ENCODE data around the gene WDR64. TPM values are rescaled to one million over a fixed set of nuclear protein-coding genes. Genes with fewer than 3 reads are reported as not detected.

The WDR64 gene
- polyA plus RNA-seq, 2 of the 4 experiments (the other 2 are of a cell fraction) = not detected

DNA sequence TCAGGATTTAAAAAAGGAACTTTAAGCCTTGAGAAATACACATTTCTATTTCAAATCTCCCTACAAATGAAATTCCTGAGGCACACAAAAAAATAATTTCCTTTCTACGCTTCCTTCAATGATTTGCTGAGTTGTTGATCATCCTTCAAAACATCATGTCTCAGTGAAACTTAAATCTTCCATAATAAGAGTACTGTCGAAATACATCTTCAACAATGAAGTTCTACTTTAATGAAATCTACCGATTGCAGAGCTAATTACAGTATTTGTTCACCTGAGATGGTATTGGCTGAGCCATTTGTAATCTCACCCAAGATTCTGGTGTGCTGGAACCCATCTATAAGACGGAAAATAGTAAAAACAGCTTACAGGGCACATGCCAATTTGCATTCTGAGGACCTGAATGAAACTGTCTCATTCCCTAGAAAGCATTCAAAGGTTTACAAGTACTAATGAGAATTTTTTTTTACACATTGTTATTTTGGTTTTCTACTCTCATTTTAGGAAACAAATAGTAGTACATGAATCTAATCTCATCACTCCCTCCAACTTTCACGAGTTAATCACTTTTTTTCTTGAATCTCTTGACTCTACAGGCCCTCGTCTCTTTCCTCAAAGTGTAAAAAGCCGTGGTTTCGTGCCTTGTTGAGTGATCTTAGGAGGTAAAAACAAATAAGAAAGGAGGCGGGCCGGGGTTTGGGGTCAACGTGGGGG, 13.0 kb upstream of the WDR64 start (continued):
- TF ChIP-seq, protein P1, sequence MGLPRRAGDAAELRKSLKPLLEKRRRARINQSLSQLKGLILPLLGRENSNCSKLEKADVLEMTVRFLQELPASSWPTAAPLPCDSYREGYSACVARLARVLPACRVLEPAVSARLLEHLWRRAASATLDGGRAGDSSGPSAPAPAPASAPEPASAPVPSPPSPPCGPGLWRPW (IDR thresholded peaks at IDR 0.05) = no peak
- TF ChIP-seq FOSL2 (IDR thresholded peaks at IDR 0.05) = no peak
- TF ChIP-seq FOSL2 (CRISPR knock-in tag; IDR thresholded peaks at IDR 0.05) = no peak
- no peak for TF ChIP-seq GATA3 (IDR thresholded peaks at IDR 0.05; ENCODE audit: borderline replicate concordance)
- no peak for TF ChIP-seq RFX5 (IDR thresholded peaks at IDR 0.05)
- TF ChIP-seq ZSCAN20 (CRISPR knock-in tag; IDR thresholded peaks at IDR 0.05) = no peak

DNA sequence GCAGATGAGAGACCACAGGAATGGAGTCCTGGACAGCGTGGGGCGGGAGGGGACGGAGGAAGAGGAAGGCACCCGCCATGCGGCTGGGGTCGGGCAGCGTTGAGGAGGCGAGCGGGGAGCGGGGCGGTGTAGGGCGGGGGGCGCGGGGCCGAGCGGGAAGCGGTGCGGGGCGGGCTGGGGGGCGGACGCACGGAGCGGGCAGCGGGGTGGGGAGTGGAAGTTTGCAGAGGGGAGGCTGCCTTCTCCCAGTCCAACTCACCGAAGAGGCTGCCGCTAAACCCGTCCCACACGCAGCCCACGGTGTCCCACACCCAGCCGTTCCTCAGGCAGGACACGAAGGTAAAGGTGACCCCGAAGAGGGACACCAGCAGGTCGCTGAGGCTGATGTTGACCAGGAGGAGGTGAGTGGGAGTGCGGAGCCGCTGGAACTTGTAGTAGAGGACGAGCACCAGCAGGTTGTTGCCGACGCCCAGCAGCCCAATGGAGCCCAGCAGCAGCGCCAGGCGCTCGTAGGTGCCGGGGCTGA, 12.4 kb upstream of the WDR64 start:
- ATAC-seq (peak; percentile 67 to 78), FAIRE-seq (no peak), DNase-seq (ENCODE audit: low read depth in 1 of 2, low spot score in 1 of 2) (peak; percentile 65 to 67)
- Histone ChIP-seq H3K9me3 (no peaks in the 10 kb centered on the region; the same call in 1 of the 3 replicates), H3K4me1 (peaks cover 41% of the 10 kb centered on the region), H3K4me3 (peak overlapping the region; percentile 74), H3K4me2 (peak overlapping the region; percentile 88), H3K27ac (peak overlapping the region; percentile 89 to 98)
- ChIA-PET CTCF (interaction anchor here (1.5 to 4.2 kb wide), 4 partner anchors 13 to 34 kb away, joined by 8 to 24 read pairs (median 10); no protein-coding TSS in a partner anchor), POLR2A (interaction anchor here (0.6 to 1.8 kb wide), 7 partner anchors 10 to 85 kb away, joined by 3 to 9 read pairs (median 4); partner anchors contain the start of gene WDR64)
- TF ChIP-seq SMC3 (IDR thresholded peaks at IDR 0.05) (peak; percentile 24; the same call in 1 of the 3 replicates), EP300 (IDR thresholded peaks at IDR 0.05) (no peak), ZC3H11A (IDR thresholded peaks at IDR 0.05) (no peak), PHF8 (IDR thresholded peaks at IDR 0.05; ENCODE audit: borderline replicate concordance, low read depth) (peak; percentile 48; the same call in 1 of the 2 replicates)
- 0% methylated on average over 23 of the region's 42 CpGs for WGBS (ENCODE audit: missing lambda C conversion rate)

GRCh38 chr1:241640149-241640866, 11.8 kb upstream of the WDR64 start, which contains the start of the genes CHML and OPN3:
Gene CHML, minus strand, starts transcription at chr1:241640369. Its CDS starts 4,603 bp downstream, at chr1:241635766.
Gene OPN3, minus strand, starts transcription at chr1:241640369. Its CDS starts 115 bp downstream, at chr1:241640254.
- FAIRE-seq (no peak), ATAC-seq (peak; percentile 78 to 87), DNase-seq (ENCODE audit: low read depth in 1 of 2, low spot score in 1 of 2) (peak; percentile 82 to 92)
- 18% methylated on average over 11 of the region's 81 CpGs for WGBS (ENCODE audit: missing lambda C conversion rate)
- Histone ChIP-seq H3K9me3 (no peaks in the 10 kb centered on the region; the same call in 1 of the 3 replicates), H3K27ac (peak within 1 kb of the TSS; percentile 89 to 98), H3K4me1 (peaks cover 41% of the 10 kb centered on the region), H3K4me3 (peak within 1 kb of the TSS; percentile 74), H3K4me2 (peak within 1 kb of the TSS; percentile 88)
- POLR2A ChIA-PET = interaction anchor here (0.6 to 1.8 kb wide), 13 partner anchors 11 to 927 kb away, joined by 3 to 9 read pairs (median 3); partner anchors contain the start of genes FH and WDR64
- CTCF ChIA-PET = interaction anchor here (1.1 to 2.3 kb wide), 4 partner anchors 11 to 35 kb away, joined by 3 to 11 read pairs (median 9); no protein-coding TSS in a partner anchor
- TF ChIP-seq POLR2A (IDR thresholded peaks at IDR 0.05; ENCODE audit: low read length) (peak; percentile 87), SMC3 (IDR thresholded peaks at IDR 0.05) (peak; percentile 15; the same call in 1 of the 3 replicates), MYC (IDR thresholded peaks at IDR 0.05; ENCODE audit: borderline replicate concordance, low read length) (no peak), RCOR1 (IDR thresholded peaks at IDR 0.05; ENCODE audit: low read depth, low read length) (no peak), HOXA7 (CRISPR knock-in tag; IDR thresholded peaks at IDR 0.05) (peak; percentile 79; the same call in 1 of the 2 replicates), RNF2 (IDR thresholded peaks at IDR 0.05; ENCODE audit: borderline replicate concordance, low read depth) (no peak), FOXS1 (CRISPR knock-in tag; IDR thresholded peaks at IDR 0.05) (peak; percentile 76; the same call in 1 of the 2 replicates), BHLHE40 (IDR thresholded peaks at IDR 0.05; ENCODE audit: low read depth, low read length) (no peak), TP53 (CRISPR knock-in tag; IDR thresholded peaks at IDR 0.05) (peak; percentile 65; the same call in 1 of the 2 replicates), ZC3H11A (IDR thresholded peaks at IDR 0.05) (no peak), TFCP2L1 (CRISPR knock-in tag; IDR thresholded peaks at IDR 0.05) (peak; percentile 70; the same call in 1 of the 2 replicates), FOSB (CRISPR knock-in tag; IDR thresholded peaks at IDR 0.05) (0 out of 2 replicates have a peak, but pooled peaks have one; percentile 20), MAFK (IDR thresholded peaks at IDR 0.05; ENCODE audit: partially characterized antibody) (no peak), JUN (IDR thresholded peaks at IDR 0.05) (peak; percentile 77 to 95; a peak in 4 of 5 replicates), EHF (CRISPR knock-in tag; IDR thresholded peaks at IDR 0.05) (peak; percentile 89), USF2 (IDR thresholded peaks at IDR 0.05) (no peak)
- TF ChIP-seq, protein P2, sequence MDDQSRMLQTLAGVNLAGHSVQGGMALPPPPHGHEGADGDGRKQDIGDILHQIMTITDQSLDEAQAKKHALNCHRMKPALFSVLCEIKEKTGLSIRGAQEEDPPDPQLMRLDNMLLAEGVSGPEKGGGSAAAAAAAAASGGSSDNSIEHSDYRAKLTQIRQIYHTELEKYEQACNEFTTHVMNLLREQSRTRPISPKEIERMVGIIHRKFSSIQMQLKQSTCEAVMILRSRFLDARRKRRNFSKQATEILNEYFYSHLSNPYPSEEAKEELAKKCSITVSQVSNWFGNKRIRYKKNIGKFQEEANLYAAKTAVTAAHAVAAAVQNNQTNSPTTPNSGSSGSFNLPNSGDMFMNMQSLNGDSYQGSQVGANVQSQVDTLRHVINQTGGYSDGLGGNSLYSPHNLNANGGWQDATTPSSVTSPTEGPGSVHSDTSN (IDR thresholded peaks at IDR 0.05) = 0 out of 2 replicates have a peak, but pooled peaks have one; percentile 29
- TF ChIP-seq, protein P3, sequence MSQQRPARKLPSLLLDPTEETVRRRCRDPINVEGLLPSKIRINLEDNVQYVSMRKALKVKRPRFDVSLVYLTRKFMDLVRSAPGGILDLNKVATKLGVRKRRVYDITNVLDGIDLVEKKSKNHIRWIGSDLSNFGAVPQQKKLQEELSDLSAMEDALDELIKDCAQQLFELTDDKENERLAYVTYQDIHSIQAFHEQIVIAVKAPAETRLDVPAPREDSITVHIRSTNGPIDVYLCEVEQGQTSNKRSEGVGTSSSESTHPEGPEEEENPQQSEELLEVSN (IDR thresholded peaks at IDR 0.05; ENCODE audit: borderline replicate concordance, low read depth) = peak; percentile 61
- TF ChIP-seq, protein P4, sequence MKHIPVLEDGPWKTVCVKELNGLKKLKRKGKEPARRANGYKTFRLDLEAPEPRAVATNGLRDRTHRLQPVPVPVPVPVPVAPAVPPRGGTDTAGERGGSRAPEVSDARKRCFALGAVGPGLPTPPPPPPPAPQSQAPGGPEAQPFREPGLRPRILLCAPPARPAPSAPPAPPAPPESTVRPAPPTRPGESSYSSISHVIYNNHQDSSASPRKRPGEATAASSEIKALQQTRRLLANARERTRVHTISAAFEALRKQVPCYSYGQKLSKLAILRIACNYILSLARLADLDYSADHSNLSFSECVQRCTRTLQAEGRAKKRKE (CRISPR knock-in tag; IDR thresholded peaks at IDR 0.05; ENCODE audit: low read depth) = peak; percentile 91
- TF ChIP-seq, protein P5, sequence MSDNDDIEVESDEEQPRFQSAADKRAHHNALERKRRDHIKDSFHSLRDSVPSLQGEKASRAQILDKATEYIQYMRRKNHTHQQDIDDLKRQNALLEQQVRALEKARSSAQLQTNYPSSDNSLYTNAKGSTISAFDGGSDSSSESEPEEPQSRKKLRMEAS (IDR thresholded peaks at IDR 0.05) = peak; percentile 90

All from A549 (cell line).